Heart left ventricle (tissue), 16 donors: ENCODE data around the gene KIRREL3. TPM values are rescaled to one million over a fixed set of nuclear protein-coding genes. Genes with fewer than 3 reads are reported as not detected.

Experiments
- ATAC-seq, 4 donors: fragments of 200-7000 bp; cut with Tn5 transposase; one replicate each; pipeline ENCODE4 v1.9.1; 2020 to 2022; ENCODE audit warnings: moderate library complexity in 4 of 4, mild to moderate bottlenecking in 3 of 4, moderate number of reproducible peaks in 1 of 4
- DNase-seq, 5 donors: peaks; one replicate each; pipeline ENCODE4 v3.0.0-alpha.2; 2020
- H3K27ac ChIP-seq, 12 donors: fragments of 200-600 bp; sonication (generic) in 4 of 12; one replicate each; pipeline versions ENCODE4 v1.5.0 to v1.8.0; 2016 to 2022; ENCODE audit warnings: mild to moderate bottlenecking in 2 of 12
- H3K27me3 ChIP-seq, 9 donors: fragments of 200-600 bp; sonication (generic) in 2 of 9; one replicate each; pipeline versions ENCODE4 v1.5.1 to v1.8.0; 2016 to 2022; ENCODE audit warnings: mild to moderate bottlenecking in 3 of 9
- H3K36me3 ChIP-seq, 9 donors: fragments of 200-600 bp; sonication (generic) in 2 of 9; one replicate each; pipeline versions ENCODE4 v1.5.0 to v1.8.0; 2018 to 2022; ENCODE audit warnings: mild to moderate bottlenecking in 2 of 9
- H3K4me1 ChIP-seq, 12 donors: fragments of 200-600 bp; sonication (generic) in 4 of 12; one replicate each; pipeline versions ENCODE4 v1.5.0 to v1.8.0; 2016 to 2022; ENCODE audit warnings: mild to moderate bottlenecking in 3 of 12
- H3K4me3 ChIP-seq, 12 donors: fragments of 200-600 bp; sonication (generic) in 4 of 12; one replicate each; pipeline versions ENCODE4 v1.5.0 to v1.8.0; 2017 to 2022; ENCODE audit warnings: mild to moderate bottlenecking in 9 of 12, moderate library complexity in 4 of 12
- H3K9me3 ChIP-seq, 12 donors: fragments of 200-600 bp; sonication (generic) in 4 of 12; one replicate each; pipeline versions ENCODE4 v1.5.0 to v1.8.0; 2016 to 2022; ENCODE audit warnings: mild to moderate bottlenecking in 1 of 12
- POLR2A ChIP-seq, 2 donors: fragments of 450-650 bp; IDR thresholded peaks; one replicate each; pipeline ENCODE4 v1.6.1; 2017; ENCODE audit warnings: antibody characterized with exemption in 2 of 2, mild to moderate bottlenecking in 2 of 2, moderate library complexity in 2 of 2
- WGBS, 4 donors: extraction: QIAGEN DNeasy Blood & Tissue Kit in 2 of 4; methylation state at CpG; one replicate each; pipeline versions ENCODE4 v1.1.5 to v1.1.7; 2013 to 2018; 5-methylcytosine and 5-hydroxymethylcytosine counted together
- intact Hi-C, 10 donors: fragments of 100-400 bp; cut with DNase I; formaldehyde crosslinking; loops; one replicate each; pipeline versions ENCODE4 v1.11.1 to v1.14.2; 2022
- polyA plus RNA-seq, 2 donors: library from polyadenylated mRNA; stranded (reverse); fragments of 200-250 nt; gene quantifications; one replicate each; pipeline ENCODE4 v1.2.3, GENCODE V29; 2013
- total RNA-seq, 9 donors: library from RNA; depleted of rRNA in 2 of 9; stranded (reverse); fragments of >200 nt in 2 of 9; fragmentation: NEBNext Ultra II Directional in 3 of 9; extraction: Animal tissue kit (Norgen Biotek cat#: 25700) in 3 of 9; gene quantifications; one replicate each; pipeline versions ENCODE4 v1.1.0 to v1.2.4, GENCODE V29; 2016 to 2023
- TF ChIP-seq, protein P1 (sequence below), 12 donors: fragments of 200-600 bp; sonication (generic) in 4 of 12; IDR thresholded peaks; one replicate each; pipeline versions ENCODE4 v1.5.0 to v1.8.0; 2018 to 2022; ENCODE audit warnings: antibody characterized with exemption in 12 of 12, mild to moderate bottlenecking in 5 of 12
- donor health status: ischemic (EF 13 %, LVEDD 7.1; RV severe dilation, severe dysfunction).
- donor health status: healthy with polysubstance abuse.
- donor health status: DM: no; HTN: yes; CAD: no.
- donor health status: DM: no; HTN: no; CAD: no.
- donor health status: ischemic (EF 25% LVEDD 6.9; RV normal size, moderate dysfunction).
- donor health status: ischemic (EF 25% LVEDD 5.7; RV mildly dilated, moderate dysfunction).
- donor health status: healthy.
- donor health status: DM: yes; HTN: yes; CAD: no.
- donor health status: ischemic (EF 35%, LVEDD 5.7; RV mildly dilated, moderate dysfunction).
- donor health status: nonischemic (EF 11% LVEDD 7.7; RV severe dilation, severe dysfunction).
- donor health status: DM: yes; HTN: yes; CAD: no.
- donor health status: PGD.
- donor health status: ischemic (EF 29% LVEDD 5.4; RV normal size, mild dysfunction).
- donor health status: nonischemic (EF 23%, LVEDD 6.1; RV moderate dilation, normal function).

Gene KIRREL3
- total and polyA plus RNA-seq, 11 donors: 0.08 to 1.3 (median 0.27) TPM

DNA sequence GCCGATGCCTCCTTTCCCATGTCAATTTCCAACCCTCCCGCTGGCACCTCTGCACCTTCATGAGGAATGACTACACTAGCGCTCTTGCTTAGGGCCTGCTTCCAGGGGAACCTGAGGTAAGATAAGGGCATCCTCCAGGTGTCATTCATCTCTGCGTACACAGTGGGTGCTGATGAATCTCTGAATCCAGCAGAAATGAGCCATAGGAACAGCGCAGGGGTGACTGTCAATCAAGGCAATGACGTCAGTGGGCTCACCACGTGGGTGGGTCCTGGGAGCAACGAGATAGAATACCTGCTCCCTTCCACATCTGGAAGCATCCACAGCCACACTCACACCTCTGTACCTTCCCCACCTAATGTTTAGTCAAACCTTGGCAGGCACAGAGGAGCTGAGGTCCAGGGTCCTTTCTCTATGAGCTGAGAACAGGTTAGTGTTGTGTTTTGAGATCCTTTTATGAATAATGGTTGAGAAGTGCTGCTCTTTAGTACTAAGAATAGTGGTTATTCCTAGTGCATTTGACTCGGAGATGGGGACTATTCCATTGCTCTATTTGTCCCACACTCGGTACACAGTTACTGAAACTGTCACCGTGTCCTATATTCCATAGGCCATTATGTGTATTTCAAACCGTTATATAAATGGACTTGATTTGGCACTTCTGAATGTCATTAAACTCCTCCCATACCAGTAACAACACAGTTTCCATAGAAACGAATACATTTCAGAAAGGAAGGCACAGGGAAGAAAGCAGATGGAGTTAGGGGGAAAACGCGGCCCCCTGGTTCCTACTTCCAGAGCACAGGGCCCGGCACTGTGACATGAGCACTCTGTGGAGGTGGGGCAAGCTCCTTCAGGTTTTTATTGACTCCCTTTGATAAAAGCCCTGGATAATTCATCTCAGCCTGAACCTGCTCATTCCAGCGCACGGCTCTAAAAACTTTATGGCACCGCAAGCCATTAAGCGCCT, 451.7 kb downstream of the KIRREL3 start:
- Histone ChIP-seq H3K27ac (no peak overlapping the region), H3K36me3 (no peaks in the 10 kb centered on the region), H3K9me3 (no peaks in the 10 kb centered on the region), H3K4me3 (no peak overlapping the region), H3K4me1 (no peaks in the 10 kb centered on the region), H3K27me3 (peaks cover 0 to 6% (median 0%) of the 10 kb centered on the region in 9 donors)
- no peak for DNase-seq
- 76 to 79% (median 78%) methylated on average over 20 of the region's 20 CpGs for WGBS, 4 donors
- intact Hi-C loops: no loop called here
- ATAC-seq: no peak
- TF ChIP-seq POLR2A (IDR thresholded peaks at IDR 0.05): no peak
- TF ChIP-seq, protein P1, sequence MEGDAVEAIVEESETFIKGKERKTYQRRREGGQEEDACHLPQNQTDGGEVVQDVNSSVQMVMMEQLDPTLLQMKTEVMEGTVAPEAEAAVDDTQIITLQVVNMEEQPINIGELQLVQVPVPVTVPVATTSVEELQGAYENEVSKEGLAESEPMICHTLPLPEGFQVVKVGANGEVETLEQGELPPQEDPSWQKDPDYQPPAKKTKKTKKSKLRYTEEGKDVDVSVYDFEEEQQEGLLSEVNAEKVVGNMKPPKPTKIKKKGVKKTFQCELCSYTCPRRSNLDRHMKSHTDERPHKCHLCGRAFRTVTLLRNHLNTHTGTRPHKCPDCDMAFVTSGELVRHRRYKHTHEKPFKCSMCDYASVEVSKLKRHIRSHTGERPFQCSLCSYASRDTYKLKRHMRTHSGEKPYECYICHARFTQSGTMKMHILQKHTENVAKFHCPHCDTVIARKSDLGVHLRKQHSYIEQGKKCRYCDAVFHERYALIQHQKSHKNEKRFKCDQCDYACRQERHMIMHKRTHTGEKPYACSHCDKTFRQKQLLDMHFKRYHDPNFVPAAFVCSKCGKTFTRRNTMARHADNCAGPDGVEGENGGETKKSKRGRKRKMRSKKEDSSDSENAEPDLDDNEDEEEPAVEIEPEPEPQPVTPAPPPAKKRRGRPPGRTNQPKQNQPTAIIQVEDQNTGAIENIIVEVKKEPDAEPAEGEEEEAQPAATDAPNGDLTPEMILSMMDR (IDR thresholded peaks at IDR 0.05): no peak

DNA sequence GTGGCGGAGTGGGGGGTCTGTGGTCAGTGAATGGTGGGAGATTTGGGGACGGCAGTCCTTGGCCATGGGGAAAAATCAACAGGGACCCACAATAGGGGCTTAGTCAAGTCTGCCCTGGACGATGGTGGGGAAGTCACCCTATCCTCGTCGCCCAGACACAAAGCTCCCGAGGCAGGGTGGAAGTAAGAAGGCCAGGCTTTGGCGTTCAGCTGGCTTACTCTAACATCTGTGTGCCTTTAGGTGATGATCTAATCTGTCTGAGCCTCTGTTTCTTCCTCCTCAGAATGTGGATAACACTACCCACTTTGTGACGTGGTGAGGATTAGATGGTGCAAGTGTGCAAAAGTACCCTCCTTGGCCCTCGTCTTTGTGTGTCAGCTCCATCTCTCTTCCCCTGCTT, 452.9 kb downstream of the KIRREL3 start:
- 70 to 79% (median 74%) methylated on average over 8 to 9 of the region's 9 CpGs for WGBS, 4 donors
- no peak for DNase-seq
- H3K36me3 ChIP-seq: no peaks in the 10 kb centered on the region
- intact Hi-C loops: no loop called here
- no peaks in the 10 kb centered on the region for H3K4me1 ChIP-seq
- no peak overlapping the region for H3K4me3 ChIP-seq
- TF ChIP-seq POLR2A (IDR thresholded peaks at IDR 0.05): no peak
- TF ChIP-seq, protein P1 (IDR thresholded peaks at IDR 0.05): no peak
- ATAC-seq: no peak
- H3K27ac ChIP-seq: no peak overlapping the region
- H3K9me3 ChIP-seq: no peaks in the 10 kb centered on the region
- H3K27me3 ChIP-seq: peaks cover 0 to 16% (median 0%) of the 10 kb centered on the region in 9 donors

DNA sequence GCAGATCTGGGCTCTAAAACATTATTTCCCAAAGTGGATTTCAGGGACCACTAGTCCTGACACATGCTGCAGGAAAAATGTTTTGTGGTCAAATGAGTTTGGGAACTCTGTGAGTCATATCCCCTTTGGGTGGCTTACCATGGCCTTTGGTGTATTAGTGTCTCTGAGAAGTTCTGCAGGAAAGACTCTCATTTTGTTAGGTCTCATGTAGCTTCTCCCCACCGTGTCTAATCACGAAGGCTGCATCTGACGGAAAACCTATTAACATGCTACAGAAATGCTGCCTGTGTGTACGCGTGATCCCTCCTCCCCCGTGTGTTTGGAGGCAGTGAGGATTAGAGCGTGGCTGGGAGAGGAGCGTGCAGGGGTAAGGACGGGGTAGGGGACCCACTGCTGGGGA, 453.4 kb downstream of the KIRREL3 start:
- 78 to 83% (median 82%) methylated on average over 9 of the region's 9 CpGs for WGBS, 4 donors
- no peak for DNase-seq
- intact Hi-C loops: no loop called here

DNA sequence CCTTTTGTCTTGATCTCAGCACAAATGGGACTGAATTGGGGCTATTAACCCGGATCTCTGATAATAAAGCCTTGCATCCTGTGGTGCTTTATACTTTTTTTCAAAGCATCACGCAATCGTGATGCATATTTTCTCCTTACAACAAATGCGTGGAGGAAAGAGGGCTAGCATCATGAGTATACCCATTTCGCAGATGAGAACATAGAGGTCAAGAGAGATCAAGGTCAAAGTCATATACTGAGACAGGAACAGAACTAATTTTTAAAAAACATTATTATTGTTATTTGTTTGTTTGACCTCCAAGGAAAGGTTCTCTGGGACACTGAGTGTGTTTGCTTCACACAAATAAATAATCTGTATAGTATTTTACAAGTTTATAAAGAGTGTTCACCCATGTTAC, 453.9 kb downstream of the KIRREL3 start:
- Histone ChIP-seq H3K4me3 (no peak overlapping the region), H3K27me3 (peaks cover 0 to 20% (median 0%) of the 10 kb centered on the region in 9 donors), H3K27ac (no peak overlapping the region), H3K36me3 (no peaks in the 10 kb centered on the region), H3K4me1 (no peaks in the 10 kb centered on the region), H3K9me3 (no peaks in the 10 kb centered on the region)
- intact Hi-C loops: no loop called here
- ATAC-seq (no peak), DNase-seq (no peak)
- no peak for TF ChIP-seq POLR2A (IDR thresholded peaks at IDR 0.05)
- TF ChIP-seq, protein P1 (IDR thresholded peaks at IDR 0.05): no peak
- 77 to 87% (median 83%) methylated on average over 5 of the region's 5 CpGs for WGBS, 4 donors

More for the DNA sequence above, 453.4 kb downstream of the KIRREL3 start:
- ATAC-seq: no peak
- no peaks in the 10 kb centered on the region for H3K36me3 ChIP-seq
- no peaks in the 10 kb centered on the region for H3K4me1 ChIP-seq
- H3K27me3 ChIP-seq: peaks cover 0 to 20% (median 0%) of the 10 kb centered on the region in 9 donors
- H3K9me3 ChIP-seq: no peaks in the 10 kb centered on the region
- no peak overlapping the region for H3K27ac ChIP-seq
- no peak for TF ChIP-seq POLR2A (IDR thresholded peaks at IDR 0.05)
- TF ChIP-seq, protein P1 (IDR thresholded peaks at IDR 0.05): no peak
- no peak overlapping the region for H3K4me3 ChIP-seq
